Nucleus accumbens (tissue), 56 donors: ENCODE results near the gene KARS1.
A peak's percentile ranks its signal among the peaks of the same experiment; 100 is the strongest.

Source experiments
- DNase-seq, 56 donors: peaks; one replicate each; lab custom pipeline; 2025; lab: John Stamatoyannopoulos, UW

The KARS1 gene

GRCh38 chr16:75590920-75591843 is 56.3 kb downstream of the KARS1 start:
- peak in 31 of 56 donors; percentile 3 to 62 (median 18) for DNase-seq

DNA sequence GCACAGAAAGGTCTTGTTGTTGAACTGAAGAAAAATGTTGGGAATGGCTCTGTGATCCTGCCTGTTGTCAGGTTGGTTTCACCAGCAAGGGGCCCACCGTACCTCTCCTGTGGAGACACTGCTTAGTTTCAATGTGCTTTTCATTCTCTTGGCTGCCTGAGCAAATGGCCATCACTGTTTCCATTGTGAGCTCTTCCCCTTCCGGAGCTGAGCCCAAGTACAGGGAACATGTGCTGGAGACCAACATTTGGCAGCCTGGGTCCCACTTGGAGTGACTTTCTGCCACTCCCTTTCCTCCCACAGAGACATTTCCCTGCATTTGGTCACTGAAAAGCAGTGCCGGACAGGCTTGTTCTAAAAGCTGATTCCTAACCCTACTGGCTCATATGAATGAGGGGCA is 58.2 kb downstream of the KARS1 start:
- DNase-seq, result peak in 14 of 56 donors; percentile 5 to 46 (median 18)

DNA sequence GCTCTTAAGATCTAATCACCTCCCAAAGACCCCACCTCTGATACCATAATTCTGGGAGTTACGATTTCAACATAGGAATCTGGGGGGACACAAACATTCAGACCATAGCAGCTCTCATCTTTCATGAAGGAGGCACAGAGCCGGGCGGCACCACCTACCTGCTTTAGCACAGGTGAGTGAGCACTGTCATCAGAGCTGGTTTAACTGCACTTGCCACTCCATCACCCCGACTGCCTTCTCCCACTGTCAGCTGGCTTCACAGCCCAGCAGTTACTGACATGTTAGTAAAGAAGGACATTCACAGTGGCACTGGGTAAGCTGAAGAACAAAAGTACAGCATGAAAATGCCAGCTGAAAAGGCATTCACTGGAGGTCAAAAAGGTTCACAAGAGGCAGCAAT is 58.7 kb downstream of the KARS1 start:
- DNase-seq, result no peak

GRCh38 chr16:75584108-75584507 is 63.4 kb downstream of the KARS1 start:
- no peak for DNase-seq

DNA sequence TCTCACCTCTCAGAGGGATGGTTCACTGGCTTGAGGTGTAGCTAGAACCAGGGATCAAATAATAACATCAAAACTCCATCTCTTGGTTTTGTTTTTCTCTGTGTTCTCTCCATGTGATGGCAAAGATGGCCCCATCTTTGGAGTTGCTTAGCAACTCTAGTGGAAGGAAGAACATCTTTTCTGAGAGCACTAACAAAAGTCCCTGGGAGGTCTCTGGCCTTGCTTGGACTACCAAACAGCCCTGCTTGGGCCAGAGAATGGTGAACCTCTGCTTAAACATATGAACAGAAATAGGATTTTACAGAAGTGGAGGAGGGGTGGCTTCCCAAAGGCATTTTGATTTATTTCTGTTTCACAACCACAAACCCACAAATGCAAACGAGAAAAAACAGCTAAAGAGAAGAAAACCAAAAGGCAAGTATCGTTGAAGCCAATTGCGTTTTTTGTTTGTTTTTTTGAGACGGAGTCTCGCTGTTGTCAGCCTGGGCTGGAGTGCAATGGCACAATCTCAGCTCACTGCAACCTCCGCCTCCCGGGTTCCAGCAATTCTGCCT is 68.1 kb downstream of the KARS1 start:
- peak in 1 of 56 donors; percentile 7 for DNase-seq

DNA sequence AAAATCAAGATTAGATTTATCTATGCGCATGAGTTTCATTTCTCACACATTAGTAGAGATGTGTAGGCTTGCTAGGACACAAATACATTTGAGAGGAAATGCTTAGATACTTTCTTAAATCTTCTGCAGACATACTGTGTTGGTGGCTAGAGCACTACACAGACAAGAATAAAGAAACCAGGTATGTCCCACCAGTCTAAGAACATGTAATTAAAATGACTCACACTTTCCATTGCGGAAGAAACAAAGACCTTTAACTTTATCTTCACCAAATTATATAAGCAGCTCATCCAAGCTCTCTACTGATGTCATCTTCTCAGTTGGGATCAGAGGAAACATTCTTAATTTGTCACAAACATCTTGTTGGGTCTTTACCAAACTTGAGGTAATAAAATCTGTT is 68.7 kb downstream of the KARS1 start:
- DNase-seq, result no peak

- DNase-seq, result no peak
These were observed 69.3 kb downstream of the KARS1 start for GRCh38 chr16:75578212-75578611.
